BLaER1 treated with 17β-estradiol and CSF1 and Interleukin-3, amounts not matched to agents 10 nM and 100 nM (cell line): ENCODE results near the gene DDIT4.

Source experiments
- H3K27ac ChIP-seq, 11 experiments: shearing (Covaris generic); formaldehyde crosslinking; 2 replicates each; pipeline ENCODE4 v1.8.1; 2022
- H3K27me3 ChIP-seq, 11 experiments: shearing (Covaris generic); formaldehyde crosslinking; 2 replicates each; pipeline ENCODE4 v1.8.1; 2022
- H3K36me3 ChIP-seq, 11 experiments: shearing (Covaris generic); formaldehyde crosslinking; 2 replicates each; pipeline ENCODE4 v1.8.1; 2022
- H3K4me1 ChIP-seq, 10 experiments: shearing (Covaris generic); formaldehyde crosslinking; 2 replicates each; pipeline ENCODE4 v1.8.1; 2022
- H3K4me2 ChIP-seq, 11 experiments: shearing (Covaris generic); formaldehyde crosslinking; 2 replicates each; pipeline ENCODE4 v1.8.1; 2022
- H3K4me3 ChIP-seq, 10 experiments: shearing (Covaris generic); formaldehyde crosslinking; 2 replicates each; pipeline ENCODE4 v1.8.1; 2022
- H3K9ac ChIP-seq, 11 experiments: shearing (Covaris generic); formaldehyde crosslinking; 2 replicates each; pipeline ENCODE4 v1.8.1; 2022
- H3K9me3 ChIP-seq, 11 experiments: shearing (Covaris generic); formaldehyde crosslinking; replicated peaks in 1 of 11; 2 replicates each; pipeline ENCODE4 v1.8.1; 2022
- H4K20me1 ChIP-seq, 11 experiments: shearing (Covaris generic); formaldehyde crosslinking; 2 replicates each; pipeline ENCODE4 v1.8.1; 2022
- Cebpa-rat ChIP-seq, 11 experiments: shearing (Covaris generic); IDR thresholded peaks; 2 replicates each; pipeline ENCODE4 v1.8.1; 2022

DDIT4 gene

GRCh38 chr10:72315611-72316385, 42.1 kb downstream of the DDIT4 start:
- Histone ChIP-seq H3K4me1 (peaks cover 68 to 95% (median 81%) of the 10 kb centered on the region in 10 experiments), H3K4me2 (peak overlapping the region; percentile 78 to 98 (median 94)), H4K20me1 (no peaks in the 10 kb centered on the region), H3K9ac (peak overlapping the region; percentile 2 to 69 (median 38); a peak in 17 of 22 replicates), H3K36me3 (no peaks in the 10 kb centered on the region), H3K27me3 (no peaks in the 10 kb centered on the region), H3K4me3 (no peak overlapping the region; a peak in 1 of 20 replicates), H3K27ac (peak overlapping the region; percentile 22 to 99 (median 99)), H3K9me3 (no peaks in the 10 kb centered on the region)
- no peak for TF ChIP-seq Cebpa-rat (IDR thresholded peaks at IDR 0.05)

GRCh38 chr10:72316386-72316700, 42.6 kb downstream of the DDIT4 start:
- peak overlapping the region; percentile 78 to 98 (median 94) for H3K4me2 ChIP-seq

GRCh38 chr10:72316748-72317435, 43.2 kb downstream of the DDIT4 start:
- H3K27ac ChIP-seq: peak overlapping the region; percentile 22 to 99 (median 99)
- TF ChIP-seq Cebpa-rat (IDR thresholded peaks at IDR 0.05): peak in 2 of 11 experiments; percentile 10 to 32; a peak in 1 of 22 replicates
- no peaks in the 10 kb centered on the region for H3K9me3 ChIP-seq
- peaks cover 73 to 95% (median 83%) of the 10 kb centered on the region in 10 experiments for H3K4me1 ChIP-seq
- H3K27me3 ChIP-seq: no peaks in the 10 kb centered on the region
- H3K4me2 ChIP-seq: peak overlapping the region; percentile 78 to 98 (median 94)
- H3K4me3 ChIP-seq: no peak overlapping the region; a peak in 1 of 20 replicates
- peak overlapping the region; percentile 2 to 69 (median 38); a peak in 19 of 22 replicates for H3K9ac ChIP-seq
- H3K36me3 ChIP-seq: no peaks in the 10 kb centered on the region
- no peaks in the 10 kb centered on the region for H4K20me1 ChIP-seq

More at GRCh38 chr10:72316386-72316700, 42.6 kb downstream of the DDIT4 start:
- Histone ChIP-seq H3K9ac (peak overlapping the region; percentile 2 to 69 (median 38); a peak in 19 of 22 replicates), H4K20me1 (no peaks in the 10 kb centered on the region), H3K36me3 (no peaks in the 10 kb centered on the region), H3K9me3 (no peaks in the 10 kb centered on the region), H3K4me3 (no peak overlapping the region; a peak in 1 of 20 replicates), H3K4me1 (peaks cover 68 to 95% (median 82%) of the 10 kb centered on the region in 10 experiments), H3K27ac (peak overlapping the region; percentile 22 to 99 (median 99)), H3K27me3 (no peaks in the 10 kb centered on the region)
- TF ChIP-seq Cebpa-rat (IDR thresholded peaks at IDR 0.05): no peak

- Histone ChIP-seq H3K36me3 (no peaks in the 10 kb centered on the region), H3K4me1 (peaks cover 87 to 98% (median 93%) of the 10 kb centered on the region in 10 experiments), H3K9ac (peak overlapping the region; percentile 88 to 95 (median 92)), H3K4me3 (peak overlapping the region in 9 of 10 experiments; percentile 40 to 66 (median 51); a peak in 17 of 20 replicates), H3K9me3 (no peaks in the 10 kb centered on the region), H3K27me3 (no peaks in the 10 kb centered on the region), H3K4me2 (peak overlapping the region; percentile 89 to 98 (median 94)), H3K27ac (peak overlapping the region; percentile 91 to 99 (median 99)), H4K20me1 (no peaks in the 10 kb centered on the region)
- TF ChIP-seq Cebpa-rat (IDR thresholded peaks at IDR 0.05): no peak
Observed at GRCh38 chr10:72318418-72319262, 44.9 kb downstream of the DDIT4 start.

- peaks cover 90 to 98% (median 95%) of the 10 kb centered on the region in 10 experiments for H3K4me1 ChIP-seq
- H3K9me3 ChIP-seq: no peaks in the 10 kb centered on the region
- peak overlapping the region; percentile 89 to 98 (median 95) for H3K4me2 ChIP-seq
- H3K27me3 ChIP-seq: no peaks in the 10 kb centered on the region
- peak; percentile 89 to 99 (median 98) for TF ChIP-seq Cebpa-rat (IDR thresholded peaks at IDR 0.05)
- no peaks in the 10 kb centered on the region for H3K36me3 ChIP-seq
- H3K27ac ChIP-seq: peak overlapping the region; percentile 91 to 99 (median 99)
- H4K20me1 ChIP-seq: no peaks in the 10 kb centered on the region
- H3K9ac ChIP-seq: peak overlapping the region; percentile 88 to 95 (median 92)
- peak overlapping the region; percentile 22 to 66 (median 51); a peak in 18 of 20 replicates for H3K4me3 ChIP-seq
Observed at GRCh38 chr10:72319416-72320254, 45.9 kb downstream of the DDIT4 start.

- Histone ChIP-seq H3K9me3 (0 out of 22 replicates have a peak, but pooled peaks cover 0 to 3% (median 0%) of the 10 kb centered on the region in 11 experiments), H3K9ac (peak overlapping the region; percentile 88 to 95 (median 92)), H3K4me2 (peak overlapping the region; percentile 89 to 98 (median 95)), H3K4me1 (peaks cover 91 to 98% (median 95%) of the 10 kb centered on the region in 10 experiments), H3K27me3 (no peaks in the 10 kb centered on the region), H3K36me3 (no peaks in the 10 kb centered on the region), H3K27ac (peak overlapping the region; percentile 91 to 99 (median 99)), H4K20me1 (no peaks in the 10 kb centered on the region), H3K4me3 (peak overlapping the region in 9 of 10 experiments; percentile 12 to 66 (median 51); a peak in 12 of 20 replicates)
- TF ChIP-seq Cebpa-rat (IDR thresholded peaks at IDR 0.05): peak; percentile 20 to 99 (median 91); a peak in 19 of 22 replicates
Observed at GRCh38 chr10:72320676-72321247, 47.0 kb downstream of the DDIT4 start.

- H3K27me3 ChIP-seq: no peaks in the 10 kb centered on the region
- peak overlapping the region; percentile 89 to 98 (median 95) for H3K4me2 ChIP-seq
- H3K36me3 ChIP-seq: no peaks in the 10 kb centered on the region
- H3K9ac ChIP-seq: peak overlapping the region; percentile 88 to 95 (median 92)
- TF ChIP-seq Cebpa-rat (IDR thresholded peaks at IDR 0.05): no peak
- peaks cover 85 to 96% (median 92%) of the 10 kb centered on the region in 10 experiments for H3K4me1 ChIP-seq
- 0 out of 22 replicates have a peak, but pooled peaks cover 0 to 6% (median 0%) of the 10 kb centered on the region in 11 experiments for H3K9me3 ChIP-seq
- H3K27ac ChIP-seq: peak overlapping the region; percentile 91 to 99 (median 99)
- peak overlapping the region in 8 of 10 experiments; percentile 12 to 66 (median 46); a peak in 12 of 20 replicates for H3K4me3 ChIP-seq
- H4K20me1 ChIP-seq: no peaks in the 10 kb centered on the region
Observed at GRCh38 chr10:72321248-72322029, 47.7 kb downstream of the DDIT4 start.
